ENCODE measurements around the gene CAPG. TPM values are rescaled to one million over a fixed set of nuclear protein-coding genes. Genes with fewer than 3 reads are reported as not detected.

CAPG gene
- total and polyA plus RNA-seq, 2 of the 4 experiments (the other 2 are of a cell fraction): 79.9 to 98.3 TPM

DNA sequence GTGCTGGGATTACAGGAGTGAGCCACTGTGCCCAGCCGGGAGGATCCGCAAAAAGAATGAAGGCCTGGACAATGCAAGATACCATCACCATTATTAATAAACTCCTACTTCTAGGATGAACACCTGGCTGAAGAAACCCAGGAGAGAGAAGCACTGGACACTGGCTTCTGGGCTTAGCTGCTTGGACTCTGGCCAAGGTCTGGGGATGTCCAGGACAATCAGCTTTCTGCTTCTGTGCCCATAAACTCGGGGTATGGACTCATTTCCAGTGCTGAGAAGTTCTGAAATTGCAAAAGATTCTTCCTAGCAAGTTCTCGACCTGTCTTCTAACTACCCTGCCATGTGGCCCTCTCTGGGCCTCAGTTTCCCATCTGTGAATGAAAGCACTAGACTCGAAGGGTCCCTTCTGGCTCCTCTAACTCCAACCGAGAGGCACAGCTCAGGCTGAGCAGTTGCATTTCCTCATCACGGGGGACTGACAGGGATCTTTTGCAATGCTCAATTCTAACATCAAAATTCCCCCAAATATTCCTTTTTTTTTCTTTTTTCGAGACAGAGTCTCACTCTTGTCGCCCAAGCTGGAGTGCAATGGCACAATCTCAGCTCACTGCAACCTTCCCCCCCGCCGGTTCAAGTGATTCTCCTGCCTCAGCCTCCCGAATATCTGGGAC, 5.9 kb upstream of the CAPG start:
- H3K4me1 ChIP-seq (ENCODE audit: control insufficient read depth, insufficient read depth, low read length): peaks cover 23% of the 10 kb centered on the region
- H2AFZ ChIP-seq (replicated peaks; ENCODE audit: low read length, poor library complexity): no peak overlapping the region
- ChIA-PET CTCF (interaction anchor here (0.8 kb wide), 1 partner anchor 136 kb away, joined by 4 read pairs; no protein-coding TSS in a partner anchor), POLR2A (ENCODE audit: unreplicated experiment) (no interaction called here)
- H3K9me1 ChIP-seq (ENCODE audit: insufficient read depth, low read length): peaks cover 11% of the 10 kb centered on the region
- TF ChIP-seq MAZ (IDR thresholded peaks at IDR 0.05; ENCODE audit: borderline replicate concordance, low read depth, low read length) (no peak), RFX5 (IDR thresholded peaks at IDR 0.05; ENCODE audit: low read depth, low read length) (no peak), RAD21 (IDR thresholded peaks at IDR 0.05; ENCODE audit: low read length) (no peak), CHD1 (IDR thresholded peaks at IDR 0.05; ENCODE audit: low read depth, low read length) (no peak), POLR2A (IDR thresholded peaks at IDR 0.05; ENCODE audit: low read depth, low read length) (no peak), MAFK (IDR thresholded peaks at IDR 0.05; ENCODE audit: low read depth, low read length) (no peak), MXI1 (IDR thresholded peaks at IDR 0.05; ENCODE audit: borderline replicate concordance, low read depth, low read length) (no peak), CEBPB (IDR thresholded peaks at IDR 0.05; ENCODE audit: low read depth, low read length) (no peak), FOS (IDR thresholded peaks at IDR 0.05; ENCODE audit: low read depth, low read length) (no peak), NFE2L2 (IDR thresholded peaks at IDR 0.05; ENCODE audit: low read depth, low read length) (no peak), SMC3 (IDR thresholded peaks at IDR 0.05; ENCODE audit: low read depth, low read length) (no peak)
- TF ChIP-seq, protein P1, sequence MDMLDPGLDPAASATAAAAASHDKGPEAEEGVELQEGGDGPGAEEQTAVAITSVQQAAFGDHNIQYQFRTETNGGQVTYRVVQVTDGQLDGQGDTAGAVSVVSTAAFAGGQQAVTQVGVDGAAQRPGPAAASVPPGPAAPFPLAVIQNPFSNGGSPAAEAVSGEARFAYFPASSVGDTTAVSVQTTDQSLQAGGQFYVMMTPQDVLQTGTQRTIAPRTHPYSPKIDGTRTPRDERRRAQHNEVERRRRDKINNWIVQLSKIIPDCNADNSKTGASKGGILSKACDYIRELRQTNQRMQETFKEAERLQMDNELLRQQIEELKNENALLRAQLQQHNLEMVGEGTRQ (IDR thresholded peaks at IDR 0.05; ENCODE audit: low read depth, low read length): no peak
- TF ChIP-seq, protein P2, sequence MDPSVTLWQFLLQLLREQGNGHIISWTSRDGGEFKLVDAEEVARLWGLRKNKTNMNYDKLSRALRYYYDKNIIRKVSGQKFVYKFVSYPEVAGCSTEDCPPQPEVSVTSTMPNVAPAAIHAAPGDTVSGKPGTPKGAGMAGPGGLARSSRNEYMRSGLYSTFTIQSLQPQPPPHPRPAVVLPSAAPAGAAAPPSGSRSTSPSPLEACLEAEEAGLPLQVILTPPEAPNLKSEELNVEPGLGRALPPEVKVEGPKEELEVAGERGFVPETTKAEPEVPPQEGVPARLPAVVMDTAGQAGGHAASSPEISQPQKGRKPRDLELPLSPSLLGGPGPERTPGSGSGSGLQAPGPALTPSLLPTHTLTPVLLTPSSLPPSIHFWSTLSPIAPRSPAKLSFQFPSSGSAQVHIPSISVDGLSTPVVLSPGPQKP (IDR thresholded peaks at IDR 0.05; ENCODE audit: borderline replicate concordance, low read depth, low read length): no peak
- TF ChIP-seq, protein P3, sequence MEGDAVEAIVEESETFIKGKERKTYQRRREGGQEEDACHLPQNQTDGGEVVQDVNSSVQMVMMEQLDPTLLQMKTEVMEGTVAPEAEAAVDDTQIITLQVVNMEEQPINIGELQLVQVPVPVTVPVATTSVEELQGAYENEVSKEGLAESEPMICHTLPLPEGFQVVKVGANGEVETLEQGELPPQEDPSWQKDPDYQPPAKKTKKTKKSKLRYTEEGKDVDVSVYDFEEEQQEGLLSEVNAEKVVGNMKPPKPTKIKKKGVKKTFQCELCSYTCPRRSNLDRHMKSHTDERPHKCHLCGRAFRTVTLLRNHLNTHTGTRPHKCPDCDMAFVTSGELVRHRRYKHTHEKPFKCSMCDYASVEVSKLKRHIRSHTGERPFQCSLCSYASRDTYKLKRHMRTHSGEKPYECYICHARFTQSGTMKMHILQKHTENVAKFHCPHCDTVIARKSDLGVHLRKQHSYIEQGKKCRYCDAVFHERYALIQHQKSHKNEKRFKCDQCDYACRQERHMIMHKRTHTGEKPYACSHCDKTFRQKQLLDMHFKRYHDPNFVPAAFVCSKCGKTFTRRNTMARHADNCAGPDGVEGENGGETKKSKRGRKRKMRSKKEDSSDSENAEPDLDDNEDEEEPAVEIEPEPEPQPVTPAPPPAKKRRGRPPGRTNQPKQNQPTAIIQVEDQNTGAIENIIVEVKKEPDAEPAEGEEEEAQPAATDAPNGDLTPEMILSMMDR (conservative IDR thresholded peaks at IDR 0.05; ENCODE audit: low read depth, low read length): no peak
- DNase-seq (no peak), ATAC-seq (ENCODE audit: low read depth) (no peak)
- no peak overlapping the region for H2BK120ac ChIP-seq (ENCODE audit: low read depth, low read length)
- intact Hi-C loops (cut with micrococcal nuclease): no loop called here
- H4K8ac ChIP-seq (ENCODE audit: low read depth in 2 of 2, low read length in 2 of 2): no peak overlapping the region
- no peak overlapping the region for H4K5ac ChIP-seq (ENCODE audit: low read depth, low read length)
- in situ Hi-C loops (cut with MboI; ENCODE audit: low sequenced_read_pairs): no loop called here
- H2AK5ac ChIP-seq (ENCODE audit: low read depth, low read length): no peak overlapping the region
- dilution Hi-C loops (cut with HindIII; ENCODE audit: low sequenced_read_pairs, unreplicated experiment): no loop called here
- no peak overlapping the region for H3K56ac ChIP-seq (ENCODE audit: extremely low read depth, insufficient read depth, low read length)
- H4K20me1 ChIP-seq (ENCODE audit: insufficient read depth, low read length): no peaks in the 10 kb centered on the region
- no peak overlapping the region for H2BK5ac ChIP-seq (ENCODE audit: low read depth, low read length, poor library complexity, severe bottlenecking)
- no peak overlapping the region for H3K4ac ChIP-seq (ENCODE audit: low read depth, low read length)
- no TSS peak for BruUV-seq (replicated peaks)
- H3K79me1 ChIP-seq (ENCODE audit: low read depth in 1 of 2, low read length in 2 of 2): peaks cover 6 to 50% of the 10 kb centered on the region in 2 experiments; a peak in 3 of 4 replicates
- no peaks in the 10 kb centered on the region for H3K27me3 ChIP-seq (ENCODE audit: control insufficient read depth, insufficient read depth, low read length)
- no peak overlapping the region for H2AK9ac ChIP-seq (replicated peaks; ENCODE audit: low read depth, low read length, poor library complexity)
- H3K9ac ChIP-seq (ENCODE audit: low read depth, low read length): no peak overlapping the region
- H3K4me3 ChIP-seq (ENCODE audit: insufficient read depth, low read depth, low read length): no peak overlapping the region
- no peak overlapping the region for H3K27ac ChIP-seq (ENCODE audit: insufficient read depth, low read length)
- H3K9me3 ChIP-seq (ENCODE audit: control insufficient read depth, insufficient read depth, low read length): no peaks in the 10 kb centered on the region
- H2BK15ac ChIP-seq (ENCODE audit: low read depth, low read length): no peak overlapping the region
- no peak overlapping the region for H2BK20ac ChIP-seq (ENCODE audit: low read depth, low read length)
- WGBS, 2 experiments (ENCODE audit: extremely low coverage in 2 of 2, insufficient read length in 1 of 2): 84% methylated on average over 4 of the region's 12 CpGs; no CpG with 5 or more reads in 1 of the 2 experiments
- no peak overlapping the region for H3K14ac ChIP-seq (replicated peaks; ENCODE audit: low read depth, low read length)
- H3K36me3 ChIP-seq (ENCODE audit: control insufficient read depth, insufficient read depth, low read length): no peaks in the 10 kb centered on the region
- no peak overlapping the region for H3K4me2 ChIP-seq (ENCODE audit: low read depth, low read length)
- no peak overlapping the region for H3K23ac ChIP-seq (ENCODE audit: low read depth, low read length)
- no peak overlapping the region for H4K91ac ChIP-seq (ENCODE audit: insufficient read depth, low read depth, low read length)
- H3K18ac ChIP-seq (ENCODE audit: low read depth, low read length): no peak overlapping the region

Measured in IMR-90 (cell line).